Caco-2 (cell line): Measurements from ENCODE around the gene CTH. TPM values are rescaled to one million over a fixed set of nuclear protein-coding genes. Genes with fewer than 3 reads are reported as not detected.
"Not testable (repeated sequence)": the region's sequence is repeated elsewhere in the genome, so short reads cannot be mapped to it uniquely, and the experiment has no call there.

ENCODE experiments used
- BruUV-seq: library from RNA; stranded (reverse); fragments of 400-500 nt; replicated peaks from 2 replicates; lab custom pipeline; 2021; lab: Mats Ljungman, UMichigan
- CTCF ChIA-PET: fragments of 300-600 bp; sonication (Branson Sonifier 250); formaldehyde crosslinking; loops from one replicate; lab custom pipeline; 2022; ENCODE audit warnings: antibody characterized with exemption; lab: Charles Lee
- POLR2A ChIA-PET: fragments of 300-600 bp; sonication (Branson Sonifier 250); formaldehyde crosslinking; loops from one replicate; lab custom pipeline; 2022; ENCODE audit warnings: antibody characterized with exemption; lab: Charles Lee
- DNase-seq, 2 experiments: peaks; one replicate each; pipeline versions ENCODE4 v3.0.0 to v3.0.0-alpha.2; 2020 to 2022
- H3K27me3 ChIP-seq: replicated peaks from 2 replicates; pipeline ENCODE4 v1.6.0; 2011; ENCODE audit warnings: low read length; ENCODE audit not compliant: control insufficient read depth, insufficient read depth
- H3K36me3 ChIP-seq: 2 replicates; pipeline ENCODE4 v1.5.1; 2011; ENCODE audit warnings: low read length; ENCODE audit not compliant: control insufficient read depth, insufficient read depth
- H3K4me1 ChIP-seq: fragments of 250-450 bp; sonication (Bioruptor Pico); 2 replicates; pipeline ENCODE4 v1.5.1; 2020; ENCODE audit warnings: mild to moderate bottlenecking
- H3K4me3 ChIP-seq: 2 replicates; pipeline ENCODE4 v1.5.1; 2011; ENCODE audit warnings: low read depth, mild to moderate bottlenecking, control low read depth, low read length
- H3K9me3 ChIP-seq: fragments of 250-450 bp; sonication (Bioruptor Pico); 2 replicates; pipeline ENCODE4 v1.5.1; 2020; ENCODE audit warnings: mild to moderate bottlenecking, moderate library complexity
- H3K27ac Mint-ChIP-seq: one replicate; pipeline ENCODE4 v1.8.0; 2022; ENCODE audit warnings: mixed read lengths; ENCODE audit not compliant: unreplicated experiment
- H3K27me3 Mint-ChIP-seq: one replicate; pipeline ENCODE4 v1.8.0; 2022; ENCODE audit warnings: mixed read lengths; ENCODE audit not compliant: insufficient read depth, unreplicated experiment
- H3K36me3 Mint-ChIP-seq: one replicate; pipeline ENCODE4 v1.8.0; 2022; ENCODE audit warnings: mild to moderate bottlenecking, mixed read lengths; ENCODE audit not compliant: insufficient read depth, unreplicated experiment
- H3K4me1 Mint-ChIP-seq: one replicate; pipeline ENCODE4 v1.8.0; 2022; ENCODE audit warnings: low read depth, mixed read lengths; ENCODE audit not compliant: unreplicated experiment
- H3K4me3 Mint-ChIP-seq: one replicate; pipeline ENCODE4 v1.8.0; 2022; ENCODE audit warnings: mild to moderate bottlenecking, moderate library complexity, mixed read lengths; ENCODE audit not compliant: unreplicated experiment
- H3K9me3 Mint-ChIP-seq: one replicate; pipeline ENCODE4 v1.8.0; 2022; ENCODE audit warnings: mixed read lengths; ENCODE audit not compliant: unreplicated experiment
- intact Hi-C: fragments of 100-400 bp; cut with micrococcal nuclease; formaldehyde crosslinking; loops from one replicate; pipeline ENCODE4 v1.10.0; 2022; ENCODE audit not compliant: unreplicated experiment
- total RNA-seq: library from RNA; stranded (reverse); gene quantifications from 2 replicates; pipeline ENCODE4 v1.2.3, GENCODE V29; 2022
- TF ChIP-seq, protein P1 (sequence below), 2 experiments: fragments of 200-600 bp in 1 of 2; IDR thresholded peaks; 1 replicate in 1 of 2; 2 replicates in 1 of 2; pipeline versions ENCODE4 v1.5.1 to v1.8.0; 2011 to 2022; ENCODE audit warnings: antibody characterized with exemption in 1 of 2, control low read depth in 1 of 2, inconsistent platforms in 1 of 2, low read depth in 1 of 2, low read length in 1 of 2, mild to moderate bottlenecking in 1 of 2, moderate library complexity in 1 of 2; ENCODE audit not compliant: insufficient read depth in 1 of 2, severe bottlenecking in 1 of 2, unreplicated experiment in 1 of 2

Gene CTH
- total RNA-seq, 1 experiment from 2014 or later: 14.0 TPM

DNA sequence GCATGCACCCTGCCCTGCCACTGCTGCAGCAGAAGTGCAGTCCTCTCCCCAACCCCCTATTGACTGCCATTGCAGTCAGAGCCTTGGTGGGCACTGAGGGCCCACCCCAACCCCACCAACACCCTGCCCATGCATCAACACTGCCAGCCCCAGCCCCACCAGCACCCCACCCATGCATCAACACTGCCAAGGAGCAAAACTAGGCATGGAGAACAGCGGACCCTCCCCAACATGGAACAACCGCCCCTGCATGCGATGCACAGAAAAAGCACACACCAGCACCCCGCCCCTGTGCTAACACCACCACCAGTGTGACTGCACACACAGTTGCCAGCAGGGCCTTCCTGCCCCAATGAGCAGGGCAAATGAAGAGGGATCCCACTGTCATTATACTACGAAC, 57.1 kb downstream of the CTH start:
- no peaks in the 10 kb centered on the region; the same call in 1 of the 2 replicates for H3K27me3 ChIP-seq
- no TSS peak for BruUV-seq
- no peaks in the 10 kb centered on the region for H3K36me3 Mint-ChIP-seq
- DNase-seq: no peak
- no peaks in the 10 kb centered on the region for H3K9me3 ChIP-seq
- POLR2A ChIA-PET: no interaction called here
- no peaks in the 10 kb centered on the region for H3K36me3 ChIP-seq
- CTCF ChIA-PET: no interaction called here
- no peaks in the 10 kb centered on the region for H3K9me3 Mint-ChIP-seq
- no peaks in the 10 kb centered on the region for H3K4me1 Mint-ChIP-seq
- intact Hi-C loops: no loop called here
- no peak overlapping the region for H3K27ac Mint-ChIP-seq
- TF ChIP-seq, protein P1, sequence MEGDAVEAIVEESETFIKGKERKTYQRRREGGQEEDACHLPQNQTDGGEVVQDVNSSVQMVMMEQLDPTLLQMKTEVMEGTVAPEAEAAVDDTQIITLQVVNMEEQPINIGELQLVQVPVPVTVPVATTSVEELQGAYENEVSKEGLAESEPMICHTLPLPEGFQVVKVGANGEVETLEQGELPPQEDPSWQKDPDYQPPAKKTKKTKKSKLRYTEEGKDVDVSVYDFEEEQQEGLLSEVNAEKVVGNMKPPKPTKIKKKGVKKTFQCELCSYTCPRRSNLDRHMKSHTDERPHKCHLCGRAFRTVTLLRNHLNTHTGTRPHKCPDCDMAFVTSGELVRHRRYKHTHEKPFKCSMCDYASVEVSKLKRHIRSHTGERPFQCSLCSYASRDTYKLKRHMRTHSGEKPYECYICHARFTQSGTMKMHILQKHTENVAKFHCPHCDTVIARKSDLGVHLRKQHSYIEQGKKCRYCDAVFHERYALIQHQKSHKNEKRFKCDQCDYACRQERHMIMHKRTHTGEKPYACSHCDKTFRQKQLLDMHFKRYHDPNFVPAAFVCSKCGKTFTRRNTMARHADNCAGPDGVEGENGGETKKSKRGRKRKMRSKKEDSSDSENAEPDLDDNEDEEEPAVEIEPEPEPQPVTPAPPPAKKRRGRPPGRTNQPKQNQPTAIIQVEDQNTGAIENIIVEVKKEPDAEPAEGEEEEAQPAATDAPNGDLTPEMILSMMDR (IDR thresholded peaks at IDR 0.05; ENCODE audit: insufficient read depth in 1 of 2, low read depth in 1 of 2, low read length in 1 of 2, severe bottlenecking in 1 of 2, unreplicated experiment in 1 of 2): no peak
- no peak overlapping the region for H3K4me3 ChIP-seq
- peaks cover 12% of the 10 kb centered on the region for H3K27me3 Mint-ChIP-seq
- H3K4me3 Mint-ChIP-seq: no peak overlapping the region
- no peaks in the 10 kb centered on the region for H3K4me1 ChIP-seq

DNA sequence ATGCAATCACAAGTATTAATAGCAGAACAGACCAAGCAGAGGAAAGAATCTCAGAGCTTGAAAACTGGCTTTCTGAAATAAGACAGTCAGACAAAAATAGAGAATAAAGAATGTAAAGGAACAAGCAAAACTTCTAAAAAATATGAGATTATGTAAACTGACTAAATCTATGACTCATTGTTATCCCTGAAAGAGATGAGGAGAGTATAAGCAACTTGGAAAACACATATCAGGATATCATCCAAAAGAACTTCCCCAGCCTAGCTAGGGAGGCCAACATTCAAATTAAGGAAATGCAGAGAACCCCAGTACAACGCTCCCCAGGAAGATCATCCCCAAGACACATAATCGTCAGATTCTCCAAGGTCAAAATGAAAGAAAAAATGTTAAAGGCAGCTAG, 58.1 kb downstream of the CTH start:
- H3K9me3 Mint-ChIP-seq, H3K4me1 Mint-ChIP-seq, H3K9me3 ChIP-seq, CTCF ChIA-PET, H3K27ac Mint-ChIP-seq, H3K36me3 Mint-ChIP-seq, H3K36me3 ChIP-seq, H3K4me3 Mint-ChIP-seq, intact Hi-C loops, DNase-seq, H3K4me1 ChIP-seq, H3K4me3 ChIP-seq, BruUV-seq, POLR2A ChIA-PET, H3K27me3 ChIP-seq: not testable (repeated sequence)
- H3K27me3 Mint-ChIP-seq: peaks cover 12% of the 10 kb centered on the region

- TF ChIP-seq, protein P1 (IDR thresholded peaks at IDR 0.05; ENCODE audit: insufficient read depth in 1 of 2, low read depth in 1 of 2, low read length in 1 of 2, severe bottlenecking in 1 of 2, unreplicated experiment in 1 of 2): no peak
- POLR2A ChIA-PET: no interaction called here
- Mint-ChIP-seq H3K27ac (no peak overlapping the region), H3K27me3 (peaks cover 7% of the 10 kb centered on the region), H3K36me3 (no peaks in the 10 kb centered on the region), H3K9me3 (no peaks in the 10 kb centered on the region), H3K4me1 (no peaks in the 10 kb centered on the region), H3K4me3 (no peak overlapping the region)
- CTCF ChIA-PET: no interaction called here
- BruUV-seq: no TSS peak
- intact Hi-C loops: no loop called here
- H3K4me1 ChIP-seq: no peaks in the 10 kb centered on the region
- H3K9me3 ChIP-seq: no peaks in the 10 kb centered on the region
- DNase-seq: no peak
- no peaks in the 10 kb centered on the region for H3K27me3 ChIP-seq
- no peak overlapping the region for H3K4me3 ChIP-seq
- H3K36me3 ChIP-seq: no peaks in the 10 kb centered on the region
Measured at GRCh38 chr1:70475023-70475422, 64.0 kb downstream of the CTH start.

- H3K27me3 ChIP-seq: no peaks in the 10 kb centered on the region
- H3K4me1 ChIP-seq: no peaks in the 10 kb centered on the region
- ChIA-PET CTCF (no interaction called here), POLR2A (no interaction called here)
- DNase-seq: no peak
- no peak overlapping the region for H3K4me3 ChIP-seq
- no peaks in the 10 kb centered on the region for H3K4me1 Mint-ChIP-seq
- no peak overlapping the region for H3K4me3 Mint-ChIP-seq
- BruUV-seq: no TSS peak
- intact Hi-C loops: no loop called here
- H3K27ac Mint-ChIP-seq: no peak overlapping the region
- no peaks in the 10 kb centered on the region for H3K36me3 ChIP-seq
- H3K36me3 Mint-ChIP-seq: no peaks in the 10 kb centered on the region
- no peaks in the 10 kb centered on the region for H3K9me3 ChIP-seq
- no peaks in the 10 kb centered on the region for H3K9me3 Mint-ChIP-seq
- TF ChIP-seq, protein P1 (IDR thresholded peaks at IDR 0.05; ENCODE audit: insufficient read depth in 1 of 2, low read depth in 1 of 2, low read length in 1 of 2, severe bottlenecking in 1 of 2, unreplicated experiment in 1 of 2): no peak
- no peaks in the 10 kb centered on the region for H3K27me3 Mint-ChIP-seq
Measured at GRCh38 chr1:70477090-70477489, 66.0 kb downstream of the CTH start.

DNA sequence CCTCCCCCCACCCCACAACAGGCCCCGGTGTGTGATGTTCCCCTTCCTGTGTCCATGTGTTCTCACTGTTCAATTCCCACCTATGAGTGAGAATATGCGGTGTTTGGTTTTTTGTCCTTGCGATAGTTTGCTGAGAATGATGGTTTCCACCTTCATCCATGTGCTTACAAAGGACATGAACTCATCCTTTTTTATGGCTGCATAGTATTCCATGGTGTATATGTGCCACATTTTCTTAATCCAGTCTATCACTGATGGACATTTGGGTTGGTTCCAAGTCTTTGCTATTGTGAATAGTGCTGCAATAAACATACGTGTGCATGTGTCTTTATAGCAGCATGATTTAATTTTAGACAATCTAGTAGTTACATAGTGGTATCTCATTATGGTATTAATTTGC, 66.8 kb downstream of the CTH start:
- BruUV-seq, H3K36me3 Mint-ChIP-seq, H3K9me3 ChIP-seq, CTCF ChIA-PET, intact Hi-C loops, H3K27ac Mint-ChIP-seq, H3K4me1 ChIP-seq, H3K27me3 ChIP-seq, H3K9me3 Mint-ChIP-seq, H3K36me3 ChIP-seq, H3K4me3 ChIP-seq, H3K4me3 Mint-ChIP-seq, H3K27me3 Mint-ChIP-seq, POLR2A ChIA-PET, H3K4me1 Mint-ChIP-seq, DNase-seq: not testable (repeated sequence)
